ENCODE results near the gene UNC13C. TPM values are rescaled to one million over a fixed set of nuclear protein-coding genes. Genes with fewer than 3 reads are reported as not detected.

The UNC13C gene
- total RNA-seq, 1 donor from 2014 or later, result 0.18 TPM

DNA sequence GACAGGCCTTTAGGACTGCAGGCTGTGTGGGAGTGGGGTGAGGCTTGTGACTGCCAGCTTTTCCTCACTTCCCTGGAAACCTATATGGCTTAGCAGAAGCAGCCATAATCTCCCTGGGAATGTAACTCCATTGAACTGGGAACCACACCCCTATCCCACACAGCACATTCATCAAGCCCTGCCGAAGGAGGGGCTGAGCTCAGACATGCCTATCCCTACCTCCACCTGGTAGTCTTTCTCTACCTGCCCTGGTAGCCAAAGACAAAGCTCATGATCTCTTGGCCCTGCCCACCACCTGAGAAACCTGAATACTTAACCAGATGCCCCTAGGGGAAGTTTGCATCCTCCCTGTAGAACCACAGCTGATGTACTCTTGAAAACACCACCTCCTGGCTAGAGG is 219.8 kb downstream of the UNC13C start:
- no peak for FAIRE-seq
- H2AFZ ChIP-seq (ENCODE audit: low read depth, low read length), result no peak overlapping the region
- H3K27ac Mint-ChIP-seq (ENCODE audit: unreplicated experiment), result peak overlapping the region; percentile 55

DNA sequence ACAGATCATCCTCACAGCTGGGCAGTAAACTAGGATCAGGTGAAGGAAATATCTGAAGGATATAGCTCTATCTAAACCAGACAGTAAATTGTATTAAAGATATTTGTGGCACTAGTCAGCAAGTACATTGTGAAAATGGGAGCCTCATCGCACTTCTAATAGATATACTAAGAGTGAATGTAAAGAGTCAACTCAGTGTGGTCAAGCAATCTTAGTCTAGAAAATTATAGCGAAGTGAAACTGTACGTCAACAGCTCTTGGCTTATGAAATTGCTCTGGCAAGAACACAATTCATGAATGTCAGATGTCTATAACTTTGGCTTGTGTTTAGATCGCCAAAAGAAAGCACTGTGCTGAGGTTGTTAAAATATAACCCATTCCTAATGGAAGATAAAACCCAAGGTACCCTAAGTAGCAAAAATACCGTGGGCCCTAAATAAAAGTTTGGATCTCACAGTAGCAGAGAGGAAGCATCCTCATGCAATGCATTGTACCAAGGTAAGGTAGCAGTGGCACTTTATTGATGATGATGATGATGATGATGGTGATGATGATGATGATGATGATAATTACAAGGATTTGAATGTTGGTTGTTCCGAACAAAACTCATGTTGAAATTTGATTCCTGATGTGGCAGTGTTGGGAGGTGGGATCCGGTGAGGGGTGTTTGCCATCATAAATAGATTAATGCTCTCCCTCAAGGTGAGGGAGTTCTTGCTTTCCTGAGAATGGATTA is 228.5 kb downstream of the UNC13C start:
- DNase-seq (ENCODE audit: low read depth), result no peak
- H3K4me3 ChIP-seq (ENCODE audit: insufficient read depth, low read depth, low read length), result no peak overlapping the region

More for the DNA sequence above, 219.8 kb downstream of the UNC13C start:
- no peak overlapping the region for H3K27ac ChIP-seq (ENCODE audit: low read depth, low read length)
- Mint-ChIP-seq H3K4me1 (ENCODE audit: low read depth, unreplicated experiment) (no peaks in the 10 kb centered on the region), H3K36me3 (ENCODE audit: low read depth, unreplicated experiment) (no peaks in the 10 kb centered on the region), H3K9me3 (ENCODE audit: unreplicated experiment) (peaks cover 8% of the 10 kb centered on the region), H3K4me3 (ENCODE audit: unreplicated experiment) (no peak overlapping the region), H3K27me3 (ENCODE audit: low read depth, unreplicated experiment) (no peaks in the 10 kb centered on the region)
- no peak overlapping the region for H3K4me2 ChIP-seq (ENCODE audit: low read length)
- H3K79me2 ChIP-seq (ENCODE audit: insufficient read depth, low read length), result no peaks in the 10 kb centered on the region
- no peaks in the 10 kb centered on the region for H3K36me3 ChIP-seq (ENCODE audit: insufficient read depth, low read length)
- H3K27me3 ChIP-seq (ENCODE audit: insufficient read depth, low read length), result no peaks in the 10 kb centered on the region
- H4K20me1 ChIP-seq (ENCODE audit: insufficient read depth, low read length), result no peaks in the 10 kb centered on the region
- H3K9ac ChIP-seq (ENCODE audit: low read length), result no peak overlapping the region
- DNase-seq (ENCODE audit: low read depth), result no peak
- no peak overlapping the region for H3K4me3 ChIP-seq (ENCODE audit: insufficient read depth, low read depth, low read length)
- no peaks in the 10 kb centered on the region for H3K4me1 ChIP-seq (ENCODE audit: insufficient read depth, low read length)
- no peaks in the 10 kb centered on the region for H3K9me3 ChIP-seq (ENCODE audit: insufficient read depth, low read depth, low read length)
- TF ChIP-seq, protein P1, sequence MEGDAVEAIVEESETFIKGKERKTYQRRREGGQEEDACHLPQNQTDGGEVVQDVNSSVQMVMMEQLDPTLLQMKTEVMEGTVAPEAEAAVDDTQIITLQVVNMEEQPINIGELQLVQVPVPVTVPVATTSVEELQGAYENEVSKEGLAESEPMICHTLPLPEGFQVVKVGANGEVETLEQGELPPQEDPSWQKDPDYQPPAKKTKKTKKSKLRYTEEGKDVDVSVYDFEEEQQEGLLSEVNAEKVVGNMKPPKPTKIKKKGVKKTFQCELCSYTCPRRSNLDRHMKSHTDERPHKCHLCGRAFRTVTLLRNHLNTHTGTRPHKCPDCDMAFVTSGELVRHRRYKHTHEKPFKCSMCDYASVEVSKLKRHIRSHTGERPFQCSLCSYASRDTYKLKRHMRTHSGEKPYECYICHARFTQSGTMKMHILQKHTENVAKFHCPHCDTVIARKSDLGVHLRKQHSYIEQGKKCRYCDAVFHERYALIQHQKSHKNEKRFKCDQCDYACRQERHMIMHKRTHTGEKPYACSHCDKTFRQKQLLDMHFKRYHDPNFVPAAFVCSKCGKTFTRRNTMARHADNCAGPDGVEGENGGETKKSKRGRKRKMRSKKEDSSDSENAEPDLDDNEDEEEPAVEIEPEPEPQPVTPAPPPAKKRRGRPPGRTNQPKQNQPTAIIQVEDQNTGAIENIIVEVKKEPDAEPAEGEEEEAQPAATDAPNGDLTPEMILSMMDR (IDR thresholded peaks at IDR 0.05; ENCODE audit: insufficient read depth, low read depth, low read length), result no peak
- TF ChIP-seq EZH2 (IDR thresholded peaks at IDR 0.05; ENCODE audit: insufficient read depth, low read length), result no peak

More for the DNA sequence above, 228.5 kb downstream of the UNC13C start:
- FAIRE-seq, result no peak
- H3K27me3 ChIP-seq (ENCODE audit: insufficient read depth, low read length), result no peaks in the 10 kb centered on the region
- Mint-ChIP-seq H3K36me3 (ENCODE audit: low read depth, unreplicated experiment) (no peaks in the 10 kb centered on the region), H3K4me3 (ENCODE audit: unreplicated experiment) (no peak overlapping the region), H3K9me3 (ENCODE audit: unreplicated experiment) (peaks cover 2% of the 10 kb centered on the region), H3K27me3 (ENCODE audit: low read depth, unreplicated experiment) (no peaks in the 10 kb centered on the region), H3K4me1 (ENCODE audit: low read depth, unreplicated experiment) (no peaks in the 10 kb centered on the region), H3K27ac (ENCODE audit: unreplicated experiment) (no peak overlapping the region)
- H3K36me3 ChIP-seq (ENCODE audit: insufficient read depth, low read length), result no peaks in the 10 kb centered on the region
- TF ChIP-seq, protein P1 (IDR thresholded peaks at IDR 0.05; ENCODE audit: insufficient read depth, low read depth, low read length), result no peak
- TF ChIP-seq EZH2 (IDR thresholded peaks at IDR 0.05; ENCODE audit: insufficient read depth, low read length), result no peak
- no peaks in the 10 kb centered on the region for H4K20me1 ChIP-seq (ENCODE audit: insufficient read depth, low read length)
- H3K4me2 ChIP-seq (ENCODE audit: low read length), result no peak overlapping the region
- no peak overlapping the region for H3K27ac ChIP-seq (ENCODE audit: low read depth, low read length)
- H3K79me2 ChIP-seq (ENCODE audit: insufficient read depth, low read length), result no peaks in the 10 kb centered on the region
- no peak overlapping the region for H2AFZ ChIP-seq (ENCODE audit: low read depth, low read length)
- no peak overlapping the region for H3K9ac ChIP-seq (ENCODE audit: low read length)
- peaks cover 2% of the 10 kb centered on the region for H3K9me3 ChIP-seq (ENCODE audit: insufficient read depth, low read depth, low read length)
- no peaks in the 10 kb centered on the region for H3K4me1 ChIP-seq (ENCODE audit: insufficient read depth, low read length)

All from astrocyte (in vitro differentiated cells and primary cell).